Sigmoid colon (tissue), 4 donors: Measurements from ENCODE around the gene CEP120.
A peak's percentile ranks its signal among the peaks of the same experiment; 100 is the strongest.

Source experiments
- CTCF ChIP-seq, 4 experiments: fragments of 450-650 bp in 3 of 4; fragments of 200-600 bp in 1 of 4; IDR thresholded peaks; one replicate each; pipeline ENCODE4 v1.5.1; 2016 to 2019; ENCODE audit warnings: antibody characterized with exemption in 4 of 4, mild to moderate bottlenecking in 3 of 4, moderate library complexity in 2 of 4
- POLR2A ChIP-seq, 2 donors: fragments of 450-650 bp; IDR thresholded peaks; one replicate each; pipeline ENCODE4 v1.6.1; 2016; ENCODE audit warnings: antibody characterized with exemption in 2 of 2, mild to moderate bottlenecking in 2 of 2, moderate library complexity in 2 of 2
- POLR2AphosphoS5 ChIP-seq, 4 donors: sonication (generic); formaldehyde crosslinking; IDR thresholded peaks; one replicate each; pipeline ENCODE4 v1.6.1; 2017; ENCODE audit warnings: antibody characterized with exemption in 4 of 4

GRCh38 chr5:123297866-123298265 is 125.3 kb downstream of the CEP120 start:
- TF ChIP-seq CTCF (IDR thresholded peaks at IDR 0.05) (no peak), POLR2AphosphoS5 (IDR thresholded peaks at IDR 0.05) (peak; percentile 37 to 72 (median 59)), POLR2A (IDR thresholded peaks at IDR 0.05) (no peak)
